GM23248 (cell line): ENCODE results near the gene LMO2.
"Not testable (repeated sequence)": the region's sequence is repeated elsewhere in the genome, so short reads cannot be mapped to it uniquely, and the experiment has no call there.

Experiments
- EZH2 ChIP-seq: fragments of 200-600 bp; sonication (generic); IDR thresholded peaks from 2 replicates; pipeline ENCODE4 v1.6.1; 2018; ENCODE audit warnings: antibody characterized with exemption, mild to moderate bottlenecking; ENCODE audit not compliant: insufficient read depth, poor library complexity, severe bottlenecking
- EZH2phosphoT487 ChIP-seq: fragments of 200-600 bp; sonication (generic); IDR thresholded peaks from 2 replicates; pipeline ENCODE4 v1.6.1; 2018; ENCODE audit warnings: antibody characterized with exemption, moderate library complexity, mild to moderate bottlenecking, low read depth; ENCODE audit not compliant: insufficient read depth

DNA sequence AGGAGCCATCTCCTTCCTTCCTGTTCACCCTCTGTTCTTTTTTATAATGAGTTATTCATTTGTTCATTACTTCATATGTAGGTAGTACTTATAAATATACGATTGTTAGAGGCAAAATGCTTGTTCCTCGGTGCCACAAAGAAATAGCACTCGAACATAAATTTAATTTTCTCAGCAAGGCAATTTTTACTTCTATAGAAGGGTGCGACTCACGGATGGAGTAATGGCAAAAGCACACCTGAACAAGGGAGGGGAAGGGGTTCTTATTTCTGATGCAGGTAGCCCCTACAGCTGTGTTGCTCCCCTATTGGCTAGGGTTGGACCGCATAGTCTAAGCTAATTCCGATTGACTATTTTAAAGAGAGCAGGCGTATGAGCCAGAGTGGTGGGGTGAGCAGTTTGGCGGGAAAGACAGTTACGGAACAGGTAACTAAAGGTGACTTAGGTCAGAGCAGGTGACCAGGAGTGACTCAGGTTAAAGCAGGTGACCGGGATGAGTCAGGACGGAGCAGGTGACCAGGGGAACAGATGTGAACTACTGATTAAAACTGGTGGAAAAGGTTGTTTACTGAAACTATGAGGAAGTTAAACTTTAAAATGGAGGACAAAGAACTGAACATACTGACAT is 40.0 kb upstream of the LMO2 start:
- not testable (repeated sequence) for TF ChIP-seq EZH2, EZH2phosphoT487
